D721Med (cell line): ENCODE data around the gene PTTG1IP.

ENCODE experiments used
- DNase-seq: peaks from one replicate; pipeline ENCODE4 v3.0.0; 2011; ENCODE audit warnings: low spot score; ENCODE audit not compliant: insufficient read length
- FAIRE-seq: peaks from 2 replicates; lab custom pipeline; 2011; peaks lifted over from hg19 to GRCh38; lab: Jason Lieb, UNC
- CTCF ChIP-seq: IDR thresholded peaks from 2 replicates; pipeline ENCODE4 v1.5.1; 2012; ENCODE audit warnings: mild to moderate bottlenecking, control low read depth; ENCODE audit not compliant: insufficient read depth; ENCODE audit errors: missing control alignments

Gene PTTG1IP

DNA sequence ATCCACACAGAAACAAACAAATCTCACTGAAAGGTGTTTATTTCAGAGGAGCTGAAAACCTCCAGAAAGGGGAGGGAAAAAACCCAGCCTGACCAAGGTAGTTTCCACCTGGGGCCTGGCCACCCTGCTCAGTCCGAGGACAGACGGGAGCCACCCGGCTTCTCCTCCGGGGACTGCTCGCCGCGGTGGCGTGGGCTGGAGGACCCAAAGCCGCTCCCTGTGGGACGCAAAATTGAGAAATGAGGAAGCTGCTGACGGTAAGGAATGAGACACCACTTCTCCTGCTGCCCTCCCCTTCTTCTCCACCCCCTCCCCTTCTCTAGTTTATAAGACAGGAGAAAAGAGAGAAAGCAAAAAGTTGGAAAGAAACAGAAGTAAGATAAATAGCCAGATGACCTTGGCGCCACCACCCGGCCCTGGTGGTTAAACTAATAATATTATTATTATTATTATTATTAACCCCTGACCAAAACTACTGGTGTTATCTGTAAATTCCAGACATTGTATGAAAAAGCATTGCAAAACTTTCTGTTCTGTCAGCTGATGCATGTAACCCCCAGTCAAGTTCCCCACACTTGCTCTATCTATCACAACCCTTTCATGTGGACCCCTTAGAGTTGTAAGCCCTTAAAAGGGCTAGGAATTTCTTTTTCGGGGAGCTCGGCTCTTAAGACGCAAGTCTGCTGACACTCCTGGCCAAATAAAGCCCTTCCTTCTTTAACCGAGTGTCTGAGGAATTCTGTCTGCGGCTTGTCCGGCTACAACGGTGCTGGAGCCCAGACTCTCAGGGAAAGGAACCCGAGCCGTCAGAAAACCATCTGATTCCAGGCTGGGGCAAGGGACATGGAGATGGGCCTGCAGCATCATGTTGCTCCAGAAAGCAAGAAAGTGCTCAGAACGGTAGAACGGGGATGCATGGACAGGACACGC, 34.7 kb upstream of the PTTG1IP start:
- FAIRE-seq (no peak), DNase-seq (no peak)
- no peak for TF ChIP-seq CTCF

- DNase-seq, result no peak
- FAIRE-seq, result no peak
- no peak for TF ChIP-seq CTCF
Observed at GRCh38 chr21:44907225-44907965, 33.9 kb upstream of the PTTG1IP start.

DNA sequence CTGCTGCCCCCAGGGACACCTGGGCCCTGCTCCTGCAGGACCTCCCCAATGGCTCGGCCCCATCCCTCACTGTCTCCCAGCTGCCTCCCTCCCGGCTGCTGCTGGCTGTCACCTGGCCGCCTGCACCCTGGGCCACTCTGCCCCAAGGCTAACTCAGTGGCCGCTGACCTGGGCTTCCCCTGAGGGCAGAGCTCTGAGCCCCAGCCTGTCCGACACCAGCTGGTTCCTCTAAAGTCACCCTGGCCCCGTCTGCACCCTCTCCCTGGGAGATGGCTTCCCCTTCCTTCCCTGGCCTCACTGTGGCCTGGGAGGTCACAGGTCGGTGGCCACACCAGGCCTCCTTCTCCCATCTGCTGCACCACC, 32.2 kb upstream of the PTTG1IP start:
- no peak for DNase-seq
- no peak for FAIRE-seq
- TF ChIP-seq CTCF, result no peak

DNA sequence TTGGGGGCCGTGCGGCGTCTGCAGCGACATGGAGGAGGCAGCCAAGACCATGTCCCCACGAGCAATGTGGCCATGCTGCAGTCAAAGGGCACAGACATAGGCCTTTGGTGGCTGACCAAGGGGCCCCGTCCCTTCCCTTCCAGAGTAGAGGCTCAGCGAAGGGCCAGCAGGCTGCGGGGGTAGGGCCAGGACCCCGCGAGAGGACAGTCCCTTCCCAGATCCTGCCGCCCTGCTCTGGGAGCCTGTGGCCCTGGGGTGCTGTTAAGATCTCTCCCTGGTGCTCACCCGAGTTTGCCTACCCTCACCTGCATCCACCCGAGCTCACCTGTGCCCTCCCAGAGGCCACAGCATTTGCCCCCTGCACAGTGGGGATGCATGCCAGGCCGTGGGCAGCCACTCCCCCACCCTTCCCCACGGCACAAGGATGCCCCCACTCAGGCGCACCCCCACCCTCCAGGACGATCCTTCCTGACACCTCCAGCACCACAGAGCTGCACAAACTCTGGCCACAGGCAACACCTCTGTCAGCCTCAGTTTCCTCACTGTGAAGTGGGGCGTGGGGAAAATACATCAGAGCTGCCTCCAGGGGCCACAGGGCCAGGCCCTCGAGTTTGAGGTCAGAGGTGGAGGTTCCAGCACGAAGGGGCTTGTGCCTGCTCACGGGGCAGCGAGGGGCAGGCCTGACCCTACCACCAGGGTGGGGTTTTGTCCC, 31.7 kb upstream of the PTTG1IP start:
- DNase-seq (no peak), FAIRE-seq (no peak)
- TF ChIP-seq CTCF, result no peak

DNA sequence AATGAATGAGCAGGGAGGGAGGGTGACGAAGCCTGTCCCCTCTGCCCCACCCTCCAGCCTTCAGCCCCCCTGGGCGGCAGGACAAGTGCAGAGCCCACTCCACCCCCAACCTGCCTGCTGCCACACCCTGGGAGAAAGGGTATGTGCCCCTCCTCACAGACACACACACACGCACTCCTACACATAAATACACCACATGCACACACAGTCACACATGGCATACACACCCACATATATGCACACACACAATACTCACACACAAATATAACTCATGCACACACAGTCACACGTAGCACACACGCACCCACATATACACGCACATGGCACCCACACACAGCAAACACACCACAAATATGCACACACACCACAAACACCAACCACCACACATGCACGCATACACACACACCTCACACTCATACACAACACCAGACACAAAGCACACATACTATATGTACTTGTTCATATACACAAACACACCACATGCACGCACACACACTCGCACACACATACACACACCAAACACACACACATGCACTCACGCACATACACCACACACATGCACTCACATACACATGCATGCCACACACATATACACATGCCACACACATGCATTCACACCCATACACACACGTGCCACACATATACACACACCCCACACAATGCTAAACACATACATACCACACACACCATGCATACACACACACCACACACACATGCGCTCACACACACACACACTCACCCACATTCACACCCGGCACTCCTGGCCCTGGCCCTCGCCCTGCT, 30.8 kb upstream of the PTTG1IP start:
- DNase-seq (no peak), FAIRE-seq (no peak)
- no peak for TF ChIP-seq CTCF

- DNase-seq, result no peak
- TF ChIP-seq CTCF, result no peak
- FAIRE-seq, result no peak
Observed at GRCh38 chr21:44903689-44904088, 30.2 kb upstream of the PTTG1IP start.
